ENCODE data around the gene REG1A.

REG1A gene

GRCh38 chr2:79112269-79112668 lies 8.0 kb upstream of the REG1A start:
- Histone ChIP-seq H3K4me3 (ENCODE audit: low read length, poor library complexity, severe bottlenecking) (no peak overlapping the region), H3K27me3 (ENCODE audit: insufficient read depth, low read length, poor library complexity, severe bottlenecking) (no peaks in the 10 kb centered on the region), H3K9ac (ENCODE audit: low read depth, low read length, poor library complexity, severe bottlenecking) (no peak overlapping the region), H2AFZ (ENCODE audit: low read length) (no peak overlapping the region), H3K79me2 (ENCODE audit: insufficient read depth, low read length) (no peaks in the 10 kb centered on the region), H3K4me2 (ENCODE audit: low read depth, low read length, poor library complexity, severe bottlenecking) (no peak overlapping the region), H3K36me3 (ENCODE audit: insufficient read depth, low read length) (no peaks in the 10 kb centered on the region), H4K20me1 (ENCODE audit: insufficient read depth, low read length, poor library complexity, severe bottlenecking) (no peaks in the 10 kb centered on the region), H3K9me3 (ENCODE audit: insufficient read depth, low read depth, low read length) (no peaks in the 10 kb centered on the region), H3K4me1 (ENCODE audit: insufficient read depth, low read length, poor library complexity, severe bottlenecking) (no peaks in the 10 kb centered on the region), H3F3A (ENCODE audit: low read depth) (no peaks in the 10 kb centered on the region), H3K9me2 (replicated peaks; ENCODE audit: low read depth, low read length) (no peaks in the 10 kb centered on the region)
- TF ChIP-seq EZH2phosphoT487 (IDR thresholded peaks at IDR 0.05; ENCODE audit: borderline replicate concordance) = no peak

- Histone ChIP-seq H3K79me2 (ENCODE audit: insufficient read depth, low read length) (no peaks in the 10 kb centered on the region), H3F3A (ENCODE audit: low read depth) (no peaks in the 10 kb centered on the region), H3K4me1 (ENCODE audit: insufficient read depth, low read length, poor library complexity, severe bottlenecking) (no peaks in the 10 kb centered on the region), H3K4me2 (ENCODE audit: low read depth, low read length, poor library complexity, severe bottlenecking) (no peak overlapping the region), H3K9me3 (ENCODE audit: insufficient read depth, low read depth, low read length) (no peaks in the 10 kb centered on the region), H3K36me3 (ENCODE audit: insufficient read depth, low read length) (no peaks in the 10 kb centered on the region), H3K4me3 (ENCODE audit: low read length, poor library complexity, severe bottlenecking) (no peak overlapping the region), H4K20me1 (ENCODE audit: insufficient read depth, low read length, poor library complexity, severe bottlenecking) (no peaks in the 10 kb centered on the region), H2AFZ (ENCODE audit: low read length) (no peak overlapping the region), H3K27me3 (ENCODE audit: insufficient read depth, low read length, poor library complexity, severe bottlenecking) (no peaks in the 10 kb centered on the region), H3K9me2 (replicated peaks; ENCODE audit: low read depth, low read length) (no peaks in the 10 kb centered on the region), H3K9ac (ENCODE audit: low read depth, low read length, poor library complexity, severe bottlenecking) (no peak overlapping the region)
- TF ChIP-seq EZH2phosphoT487 (IDR thresholded peaks at IDR 0.05; ENCODE audit: borderline replicate concordance) (no peak), CTCF (conservative IDR thresholded peaks at IDR 0.05; ENCODE audit: low read length) (no peak)
Measured at GRCh38 chr2:79114797-79115494, 5.3 kb upstream of the REG1A start.

GRCh38 chr2:79116997-79117928 lies 3.0 kb upstream of the REG1A start:
- no peaks in the 10 kb centered on the region for H4K20me1 ChIP-seq (ENCODE audit: insufficient read depth, low read length, poor library complexity, severe bottlenecking)
- no peaks in the 10 kb centered on the region for H3K9me2 ChIP-seq (replicated peaks; ENCODE audit: low read depth, low read length)
- no peak overlapping the region for H2AFZ ChIP-seq (ENCODE audit: low read length)
- no peaks in the 10 kb centered on the region for H3K36me3 ChIP-seq (ENCODE audit: insufficient read depth, low read length)
- H3K27me3 ChIP-seq (ENCODE audit: insufficient read depth, low read length, poor library complexity, severe bottlenecking) = no peaks in the 10 kb centered on the region
- no peak for TF ChIP-seq CTCF (conservative IDR thresholded peaks at IDR 0.05; ENCODE audit: low read length)
- TF ChIP-seq EZH2phosphoT487 (IDR thresholded peaks at IDR 0.05; ENCODE audit: borderline replicate concordance) = no peak
- H3K4me1 ChIP-seq (ENCODE audit: insufficient read depth, low read length, poor library complexity, severe bottlenecking) = no peaks in the 10 kb centered on the region
- no peak overlapping the region for H3K4me3 ChIP-seq (ENCODE audit: low read length, poor library complexity, severe bottlenecking)
- H3F3A ChIP-seq (ENCODE audit: low read depth) = no peaks in the 10 kb centered on the region
- no peaks in the 10 kb centered on the region for H3K9me3 ChIP-seq (ENCODE audit: insufficient read depth, low read depth, low read length)
- H3K79me2 ChIP-seq (ENCODE audit: insufficient read depth, low read length) = no peaks in the 10 kb centered on the region
- no peak overlapping the region for H3K4me2 ChIP-seq (ENCODE audit: low read depth, low read length, poor library complexity, severe bottlenecking)
- no peak overlapping the region for H3K9ac ChIP-seq (ENCODE audit: low read depth, low read length, poor library complexity, severe bottlenecking)

Measured in Loucy (cell line).